GM12872 (cell line): ENCODE data around the gene BICC1.

Source experiments
- CTCF ChIP-seq: IDR thresholded peaks from 3 replicates; pipeline ENCODE4 v1.5.1; 2011; ENCODE audit warnings: low read depth, mild to moderate bottlenecking, low read length, moderate library complexity; ENCODE audit not compliant: insufficient read depth

Gene BICC1

DNA sequence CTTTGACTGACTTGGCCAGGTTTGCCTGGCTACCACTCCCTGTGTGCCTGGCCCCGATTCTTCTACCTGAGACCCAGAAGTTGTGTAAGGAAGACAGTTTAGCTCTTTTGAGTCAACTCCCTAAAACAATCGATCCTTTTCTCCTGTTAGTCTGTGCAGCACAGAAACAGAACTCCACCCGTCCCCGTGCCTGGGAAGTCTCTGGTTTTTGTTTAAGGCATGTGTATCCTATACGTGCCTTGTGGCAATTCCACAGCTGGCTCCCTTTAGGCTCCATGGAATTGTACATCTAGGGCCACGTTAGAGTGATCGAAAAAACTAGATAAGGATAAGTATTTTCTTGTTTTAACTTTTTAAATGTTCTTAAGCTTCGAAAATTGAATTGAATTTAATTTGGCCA, 131.6 kb downstream of the BICC1 start:
- TF ChIP-seq CTCF: no peak

- TF ChIP-seq CTCF: no peak
These were observed 132.9 kb downstream of the BICC1 start for GRCh38 chr10:58645416-58646146.

- no peak for TF ChIP-seq CTCF
These were observed 134.9 kb downstream of the BICC1 start for GRCh38 chr10:58647376-58648112.

- TF ChIP-seq CTCF: no peak
These were observed 135.5 kb downstream of the BICC1 start for GRCh38 chr10:58648131-58648530.

DNA sequence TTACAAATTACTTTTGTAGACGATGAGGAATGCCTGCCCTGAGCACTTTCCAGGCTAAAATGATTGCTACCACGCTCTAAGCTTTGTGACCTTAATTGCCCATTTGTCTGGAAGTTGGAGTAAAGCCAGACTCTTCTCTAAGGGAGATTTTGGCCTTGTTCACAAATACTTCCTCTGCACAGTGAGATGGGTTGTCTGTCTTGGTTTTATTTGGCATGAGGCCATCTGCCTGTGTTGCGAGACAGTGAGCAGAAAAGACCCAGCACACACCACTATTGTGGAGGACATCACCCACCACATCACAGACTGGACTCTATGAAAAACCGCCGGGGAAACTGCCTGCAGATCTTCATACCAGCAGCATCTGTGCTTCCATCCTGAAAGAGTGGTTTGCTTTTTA, 138.4 kb downstream of the BICC1 start:
- TF ChIP-seq CTCF: no peak

DNA sequence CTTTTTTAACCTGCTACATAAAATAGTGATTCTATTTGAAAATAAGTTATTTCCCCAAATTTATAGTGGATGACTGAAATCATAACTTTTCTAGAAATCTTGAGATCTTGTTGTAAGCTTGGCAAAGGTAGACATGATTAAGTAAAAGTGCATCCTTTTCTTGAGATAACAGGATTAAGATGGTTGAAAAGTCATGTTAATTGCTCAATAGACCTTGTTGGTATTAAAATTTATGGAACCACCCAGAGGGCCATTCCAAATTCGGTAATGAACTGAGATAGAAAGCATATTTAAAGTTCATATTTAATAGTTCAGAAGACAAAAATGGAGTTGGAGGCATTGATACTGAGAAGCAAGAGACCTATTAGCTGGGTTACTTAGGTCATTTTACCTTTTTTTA, 139.1 kb downstream of the BICC1 start:
- TF ChIP-seq CTCF: no peak

DNA sequence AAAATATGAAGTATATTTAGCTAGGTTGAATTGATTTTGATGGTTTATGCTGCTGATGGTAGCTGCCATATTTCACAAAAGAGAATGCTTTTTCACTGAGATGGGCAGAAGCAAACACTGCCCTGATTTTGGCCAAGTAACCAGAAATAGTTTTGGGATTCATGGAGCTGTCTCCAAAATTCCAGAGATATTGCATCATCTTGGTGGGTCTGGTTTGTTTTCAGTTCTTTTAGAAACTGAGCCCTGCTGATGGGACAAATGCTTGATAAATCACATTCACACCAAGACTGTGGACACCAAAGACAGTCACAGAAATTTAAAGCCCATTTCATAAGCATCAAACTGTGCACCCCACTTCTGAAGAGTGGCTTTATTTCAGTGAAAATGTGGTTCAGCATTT, 140.5 kb downstream of the BICC1 start:
- no peak for TF ChIP-seq CTCF
